Neuronal stem cell (in vitro differentiated cells): ENCODE data around the gene GSAP.
"Not testable (repeated sequence)": the region's sequence is repeated elsewhere in the genome, so short reads cannot be mapped to it uniquely, and the experiment has no call there.

ENCODE experiments used
- DNase-seq: peaks from one replicate; pipeline ENCODE4 v3.0.0-alpha.2; 2013; ENCODE audit warnings: low spot score
- H2AFZ ChIP-seq: one replicate; pipeline ENCODE4 v1.6.1; 2013; ENCODE audit warnings: mild to moderate bottlenecking, low read length, inconsistent platforms
- H2AK5ac ChIP-seq: 2 replicates; pipeline ENCODE4 v1.6.1; 2013; ENCODE audit warnings: low read depth, mild to moderate bottlenecking, inconsistent platforms, low read length, moderate library complexity, mixed read lengths
- H2BK120ac ChIP-seq: 2 replicates; pipeline ENCODE4 v1.6.1; 2013; ENCODE audit warnings: low read depth, mild to moderate bottlenecking, inconsistent platforms, low read length, moderate library complexity, mixed read lengths
- H2BK12ac ChIP-seq: one replicate; pipeline ENCODE4 v1.6.1; 2013; ENCODE audit warnings: low read length, inconsistent platforms
- H2BK15ac ChIP-seq: 2 replicates; pipeline ENCODE4 v1.6.1; 2013; ENCODE audit warnings: mild to moderate bottlenecking, low read length, inconsistent platforms, mixed read lengths
- H2BK5ac ChIP-seq: one replicate; pipeline ENCODE4 v1.6.1; 2013; ENCODE audit warnings: inconsistent platforms, mild to moderate bottlenecking, low read length, moderate library complexity
- H3K14ac ChIP-seq: one replicate; pipeline ENCODE4 v1.6.1; 2013; ENCODE audit warnings: low read length, inconsistent platforms
- H3K18ac ChIP-seq: 2 replicates; pipeline ENCODE4 v1.6.1; 2013; ENCODE audit warnings: low read length, inconsistent platforms
- H3K23ac ChIP-seq: 2 replicates; pipeline ENCODE4 v1.6.1; 2013; ENCODE audit warnings: low read depth, mild to moderate bottlenecking, mixed read lengths, low read length, inconsistent platforms; ENCODE audit not compliant: poor library complexity
- H3K27ac ChIP-seq: replicated peaks from 3 replicates; pipeline ENCODE4 v1.5.1; 2013; ENCODE audit warnings: low read length, inconsistent platforms
- H3K27me3 ChIP-seq, 3 experiments: 2 replicates each; pipeline ENCODE4 v1.6.1; 2013; ENCODE audit warnings: low read length in 3 of 3, mild to moderate bottlenecking in 2 of 3, inconsistent platforms in 1 of 3, low read depth in 1 of 3, mixed read lengths in 1 of 3, moderate library complexity in 1 of 3; ENCODE audit not compliant: control insufficient read depth in 3 of 3, insufficient read depth in 3 of 3
- H3K36me3 ChIP-seq, 2 donors: replicated peaks in 1 of 2; 2 replicates each; pipeline ENCODE4 v1.6.1; 2013; ENCODE audit warnings: low read length in 2 of 2; ENCODE audit not compliant: control insufficient read depth in 2 of 2, insufficient read depth in 2 of 2
- H3K4ac ChIP-seq: 2 replicates; pipeline ENCODE4 v1.6.1; 2013; ENCODE audit warnings: inconsistent platforms, mild to moderate bottlenecking, low read length, moderate library complexity
- H3K4me1 ChIP-seq, 2 donors: 1 replicate in 1 of 2; 2 replicates in 1 of 2; pipeline ENCODE4 v1.6.1; 2013; ENCODE audit warnings: low read length in 2 of 2, low read depth in 1 of 2; ENCODE audit not compliant: control insufficient read depth in 2 of 2, insufficient read depth in 1 of 2
- H3K4me2 ChIP-seq: one replicate; pipeline ENCODE4 v1.6.1; 2013; ENCODE audit warnings: mild to moderate bottlenecking, low read length, inconsistent platforms; ENCODE audit not compliant: insufficient read depth, poor library complexity, severe bottlenecking
- H3K4me3 ChIP-seq, 2 donors: 2 replicates each; pipeline ENCODE4 v1.5.1; 2013; ENCODE audit warnings: low read length in 2 of 2, mild to moderate bottlenecking in 2 of 2, inconsistent platforms in 1 of 2, moderate library complexity in 1 of 2
- H3K79me1 ChIP-seq: one replicate; pipeline ENCODE4 v1.6.1; 2013; ENCODE audit warnings: low read depth, mild to moderate bottlenecking, inconsistent platforms, low read length, moderate library complexity
- H3K9ac ChIP-seq: one replicate; pipeline ENCODE4 v1.6.1; 2013; ENCODE audit warnings: mild to moderate bottlenecking, low read depth, low read length, inconsistent platforms; ENCODE audit not compliant: poor library complexity
- H3K9me3 ChIP-seq, 2 donors: replicated peaks in 1 of 2; 2 replicates each; pipeline versions ENCODE3 to v1.6.1; 2013; ENCODE audit warnings: low read length in 2 of 2, mild to moderate bottlenecking in 2 of 2, inconsistent platforms in 1 of 2, low read depth in 1 of 2, mixed read lengths in 1 of 2, moderate library complexity in 1 of 2; ENCODE audit not compliant: control insufficient read depth in 2 of 2, insufficient read depth in 1 of 2
- H4K8ac ChIP-seq: one replicate; pipeline ENCODE4 v1.6.1; 2013; ENCODE audit warnings: low read depth, mild to moderate bottlenecking, inconsistent platforms, low read length, moderate library complexity
- H4K91ac ChIP-seq: one replicate; pipeline ENCODE4 v1.6.1; 2013; ENCODE audit warnings: low read length, low read depth, mild to moderate bottlenecking, inconsistent platforms; ENCODE audit not compliant: poor library complexity
- whole genome bisulfite sequencing, 2 donors: extraction: QIAGEN DNeasy Blood & Tissue Kit; methylation state at CpG; one replicate each; pipeline ENCODE4 v1.1.7; 2013; ENCODE audit warnings: missing lambda C conversion rate in 2 of 2, mixed read lengths in 1 of 2; ENCODE audit not compliant: insufficient read length in 2 of 2, insufficient replicate concordance in 1 of 2; ENCODE audit errors: extremely low coverage in 2 of 2; 5-methylcytosine and 5-hydroxymethylcytosine counted together

Gene GSAP

DNA sequence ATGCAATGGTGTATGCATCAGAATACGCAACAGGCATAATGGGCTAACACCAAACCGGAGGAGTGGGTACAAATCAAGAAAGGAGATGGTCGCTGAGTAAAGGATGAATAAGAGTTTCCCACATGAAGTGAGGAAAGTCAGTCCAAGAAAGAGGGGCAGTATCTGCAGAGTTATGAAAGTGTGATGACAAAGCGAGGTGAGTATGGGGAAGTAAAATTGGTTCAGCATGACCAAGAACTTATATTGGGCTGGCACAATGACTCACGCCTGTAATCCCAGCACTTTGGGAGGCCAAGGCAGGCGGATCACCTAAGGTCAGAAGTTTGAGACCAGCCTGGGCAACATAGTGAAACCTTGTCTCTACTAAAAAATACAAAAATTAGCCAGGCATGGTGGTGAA lies 47.5 kb upstream of the GSAP start:
- H3K36me3 ChIP-seq, H3K27me3 ChIP-seq, H4K8ac ChIP-seq, H2BK15ac ChIP-seq, H3K79me1 ChIP-seq, H3K4ac ChIP-seq, H2BK12ac ChIP-seq, H2AFZ ChIP-seq, DNase-seq, H2BK5ac ChIP-seq, H3K4me1 ChIP-seq, H3K9me3 ChIP-seq, H3K18ac ChIP-seq, H3K4me2 ChIP-seq, H3K27ac ChIP-seq, H3K4me3 ChIP-seq, H2BK120ac ChIP-seq, H3K23ac ChIP-seq, H2AK5ac ChIP-seq, H3K9ac ChIP-seq, H3K14ac ChIP-seq, H4K91ac ChIP-seq: not testable (repeated sequence)
- WGBS, 2 donors, result no CpG with 5 or more reads among the region's 6 CpGs

DNA sequence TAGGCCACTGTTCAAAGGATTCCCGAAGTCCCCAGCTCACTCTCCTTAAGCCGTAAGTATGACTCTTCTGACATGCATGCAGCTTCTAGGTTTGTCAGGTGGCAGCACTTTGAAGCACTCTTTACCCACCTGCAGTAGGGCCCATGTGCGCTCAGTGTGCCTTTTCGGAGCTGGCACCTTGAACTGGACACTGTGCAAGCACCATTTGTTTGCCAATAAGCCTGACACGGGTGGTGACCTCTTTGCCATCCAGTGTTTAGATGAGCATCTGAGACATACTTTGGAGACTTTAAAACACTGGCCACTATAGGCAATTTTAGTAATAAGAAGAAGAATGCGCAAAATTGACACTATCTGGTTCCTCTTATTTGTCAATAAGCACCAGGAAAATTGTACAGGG lies 45.7 kb upstream of the GSAP start:
- no CpG with 5 or more reads among the region's 6 CpGs for WGBS, 2 donors
- H4K8ac ChIP-seq, result no peak overlapping the region
- peaks cover 0 to 2% of the 10 kb centered on the region in 2 donors for H3K4me1 ChIP-seq
- H3K14ac ChIP-seq, result no peak overlapping the region
- no peak overlapping the region for H2BK12ac ChIP-seq
- H3K4me2 ChIP-seq, result no peak overlapping the region
- H2BK5ac ChIP-seq, result no peak overlapping the region
- H3K79me1 ChIP-seq, result no peaks in the 10 kb centered on the region
- H3K9ac ChIP-seq, result no peak overlapping the region
- H3K4ac ChIP-seq, result no peak overlapping the region
- H3K36me3 ChIP-seq, result no peaks in the 10 kb centered on the region
- H4K91ac ChIP-seq, result no peak overlapping the region
- H3K27me3 ChIP-seq, result no peaks in the 10 kb centered on the region
- no peak overlapping the region for H2BK15ac ChIP-seq
- no peak overlapping the region for H3K27ac ChIP-seq
- H3K23ac ChIP-seq, result no peak overlapping the region
- H3K9me3 ChIP-seq, result no peaks in the 10 kb centered on the region
- H3K18ac ChIP-seq, result no peak overlapping the region
- no peak overlapping the region for H2AK5ac ChIP-seq
- H2BK120ac ChIP-seq, result no peak overlapping the region
- no peak overlapping the region for H3K4me3 ChIP-seq
- DNase-seq, result no peak
- no peak overlapping the region for H2AFZ ChIP-seq

DNA sequence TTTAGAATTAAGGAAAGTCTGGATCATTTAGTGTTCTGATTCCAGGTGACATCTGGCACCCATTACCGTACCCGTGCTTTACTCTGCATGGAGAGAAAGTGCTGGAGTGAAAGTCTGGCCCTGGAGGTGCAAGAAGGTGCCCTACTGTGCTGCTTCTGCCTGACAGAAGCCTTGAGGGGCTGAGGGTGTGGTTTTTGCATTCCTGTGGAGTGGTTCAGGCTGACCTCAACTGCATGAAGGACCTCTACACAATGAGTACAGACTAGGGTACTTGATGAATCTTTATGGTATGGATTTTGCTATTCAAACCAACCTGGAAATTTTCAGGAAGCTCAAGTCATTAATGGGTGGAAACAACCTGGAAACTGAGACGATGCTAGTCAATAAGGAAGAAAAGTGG lies 45.1 kb upstream of the GSAP start:
- Histone ChIP-seq H2BK15ac (no peak overlapping the region), H3K4ac (no peak overlapping the region), H2AFZ (no peak overlapping the region), H2BK5ac (no peak overlapping the region), H2BK120ac (no peak overlapping the region), H2BK12ac (no peak overlapping the region), H3K9ac (no peak overlapping the region), H3K14ac (no peak overlapping the region), H3K4me3 (no peak overlapping the region), H3K23ac (no peak overlapping the region), H3K4me2 (no peak overlapping the region), H4K91ac (no peak overlapping the region), H3K4me1 (peaks cover 0 to 2% of the 10 kb centered on the region in 2 donors), H3K18ac (peak overlapping the region; percentile 38), H3K9me3 (no peaks in the 10 kb centered on the region), H3K79me1 (no peaks in the 10 kb centered on the region), H3K27ac (no peak overlapping the region), H3K27me3 (no peaks in the 10 kb centered on the region), H3K36me3 (no peaks in the 10 kb centered on the region), H4K8ac (no peak overlapping the region), H2AK5ac (no peak overlapping the region)
- DNase-seq, result no peak
- WGBS, 2 donors, result no CpG with 5 or more reads among the region's 3 CpGs

DNA sequence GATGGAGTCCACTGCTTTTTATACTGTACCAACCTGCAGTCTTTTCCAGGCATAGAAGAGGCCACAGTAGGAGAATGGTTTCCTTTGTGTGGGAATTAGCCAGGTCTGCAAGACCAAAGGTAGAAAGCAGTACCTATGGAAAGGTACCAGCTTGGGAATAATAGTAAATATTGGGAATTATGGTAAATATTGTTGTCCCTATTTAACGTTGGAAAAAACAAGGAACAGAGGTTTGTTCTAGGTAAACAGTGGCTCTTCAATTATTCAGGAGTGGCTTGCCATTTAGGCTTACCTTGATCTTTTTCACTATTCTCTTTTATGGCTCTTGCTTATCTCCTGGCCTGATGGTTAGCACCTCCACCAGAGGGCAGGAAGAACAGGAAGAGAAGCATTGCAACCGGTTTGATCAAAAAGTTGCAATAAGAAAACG lies 43.9 kb upstream of the GSAP start:
- Histone ChIP-seq H3K4me1 (peaks cover 0 to 2% of the 10 kb centered on the region in 2 donors), H2AK5ac (no peak overlapping the region), H2BK120ac (no peak overlapping the region), H2BK5ac (no peak overlapping the region), H3K4me2 (no peak overlapping the region), H2AFZ (no peak overlapping the region), H3K9me3 (no peaks in the 10 kb centered on the region), H4K8ac (no peak overlapping the region), H3K27me3 (no peaks in the 10 kb centered on the region), H3K9ac (no peak overlapping the region), H3K14ac (no peak overlapping the region), H4K91ac (no peak overlapping the region), H3K18ac (no peak overlapping the region), H3K4me3 (no peak overlapping the region), H2BK15ac (no peak overlapping the region), H3K79me1 (no peaks in the 10 kb centered on the region), H3K27ac (no peak overlapping the region), H3K4ac (no peak overlapping the region), H2BK12ac (no peak overlapping the region), H3K23ac (no peak overlapping the region), H3K36me3 (no peaks in the 10 kb centered on the region)
- WGBS, 2 donors, result no CpG with 5 or more reads among the region's 3 CpGs
- no peak for DNase-seq
